ENCODE data around the gene CYP3A7. TPM values are rescaled to one million over a fixed set of nuclear protein-coding genes. Genes with fewer than 3 reads are reported as not detected.
"Not testable (repeated sequence)": the region's sequence is repeated elsewhere in the genome, so short reads cannot be mapped to it uniquely, and the experiment has no call there.

CYP3A7 gene
- total RNA-seq, 1 donor from 2014 or later, result 0.18 TPM

DNA sequence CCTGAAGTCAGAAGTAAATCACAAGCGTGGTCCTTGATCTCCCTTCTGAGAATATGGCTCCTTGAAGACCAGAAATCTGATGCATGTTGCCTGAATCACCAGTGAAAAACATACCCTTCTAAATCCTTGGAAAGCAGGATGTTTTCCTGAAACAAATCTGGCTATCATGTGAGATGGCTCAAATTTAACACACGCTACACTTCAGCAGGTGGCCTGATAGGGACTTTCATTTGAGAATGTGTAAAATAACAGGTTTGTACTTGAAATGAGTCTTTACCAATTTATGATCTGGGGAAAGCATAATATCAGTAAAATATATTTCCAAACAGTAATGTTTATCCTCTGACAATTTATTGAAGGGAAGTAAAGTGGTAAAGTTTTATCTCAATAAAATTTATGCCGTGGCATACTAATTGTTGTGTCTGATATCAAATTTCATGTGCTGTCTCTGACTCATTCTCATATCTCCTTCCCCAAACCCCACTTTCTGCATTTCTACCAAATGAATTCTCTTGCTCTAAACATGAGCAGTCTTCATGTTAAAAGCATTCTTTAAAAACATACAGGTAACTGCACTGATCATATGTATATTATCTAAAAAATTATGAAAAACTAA, 31.6 kb upstream of the CYP3A7 start:
- Mint-ChIP-seq H3K4me3 (ENCODE audit: unreplicated experiment) (no peak overlapping the region), H3K36me3 (ENCODE audit: low read depth, unreplicated experiment) (no peaks in the 10 kb centered on the region), H3K27me3 (ENCODE audit: unreplicated experiment) (no peaks in the 10 kb centered on the region), H3K9me3 (ENCODE audit: unreplicated experiment) (no peaks in the 10 kb centered on the region), H3K4me1 (ENCODE audit: unreplicated experiment) (peaks cover 4% of the 10 kb centered on the region), H3K27ac (ENCODE audit: unreplicated experiment) (no peak overlapping the region)
- TF ChIP-seq, protein P1, sequence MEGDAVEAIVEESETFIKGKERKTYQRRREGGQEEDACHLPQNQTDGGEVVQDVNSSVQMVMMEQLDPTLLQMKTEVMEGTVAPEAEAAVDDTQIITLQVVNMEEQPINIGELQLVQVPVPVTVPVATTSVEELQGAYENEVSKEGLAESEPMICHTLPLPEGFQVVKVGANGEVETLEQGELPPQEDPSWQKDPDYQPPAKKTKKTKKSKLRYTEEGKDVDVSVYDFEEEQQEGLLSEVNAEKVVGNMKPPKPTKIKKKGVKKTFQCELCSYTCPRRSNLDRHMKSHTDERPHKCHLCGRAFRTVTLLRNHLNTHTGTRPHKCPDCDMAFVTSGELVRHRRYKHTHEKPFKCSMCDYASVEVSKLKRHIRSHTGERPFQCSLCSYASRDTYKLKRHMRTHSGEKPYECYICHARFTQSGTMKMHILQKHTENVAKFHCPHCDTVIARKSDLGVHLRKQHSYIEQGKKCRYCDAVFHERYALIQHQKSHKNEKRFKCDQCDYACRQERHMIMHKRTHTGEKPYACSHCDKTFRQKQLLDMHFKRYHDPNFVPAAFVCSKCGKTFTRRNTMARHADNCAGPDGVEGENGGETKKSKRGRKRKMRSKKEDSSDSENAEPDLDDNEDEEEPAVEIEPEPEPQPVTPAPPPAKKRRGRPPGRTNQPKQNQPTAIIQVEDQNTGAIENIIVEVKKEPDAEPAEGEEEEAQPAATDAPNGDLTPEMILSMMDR (IDR thresholded peaks at IDR 0.05; ENCODE audit: unreplicated experiment), result no peak
- DNase-seq (ENCODE audit: low spot score), result no peak

DNA sequence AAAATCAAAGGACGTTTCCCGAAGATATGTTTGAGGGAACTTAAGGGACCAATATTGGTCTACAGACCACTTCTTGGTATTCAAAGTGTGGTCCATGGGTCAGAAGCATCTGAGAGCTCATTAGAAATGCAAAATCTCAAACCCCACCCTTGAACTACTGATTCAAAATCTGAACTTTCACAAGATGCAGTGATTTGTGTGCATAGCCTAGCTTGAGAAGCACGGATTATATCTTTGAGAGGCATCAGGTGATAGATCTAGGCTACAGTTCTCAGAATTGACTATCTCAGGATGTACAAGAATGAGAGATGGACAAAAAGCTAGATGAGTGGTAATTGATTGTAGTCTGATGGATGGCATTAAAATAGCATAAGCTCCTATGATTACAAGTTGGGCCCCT, 29.5 kb upstream of the CYP3A7 start:
- H3K27me3 Mint-ChIP-seq (ENCODE audit: unreplicated experiment), result no peaks in the 10 kb centered on the region
- peaks cover 4% of the 10 kb centered on the region for H3K4me1 Mint-ChIP-seq (ENCODE audit: unreplicated experiment)
- H3K9me3 Mint-ChIP-seq (ENCODE audit: unreplicated experiment), result no peaks in the 10 kb centered on the region
- H3K27ac Mint-ChIP-seq (ENCODE audit: unreplicated experiment), result no peak overlapping the region
- no peaks in the 10 kb centered on the region for H3K36me3 Mint-ChIP-seq (ENCODE audit: low read depth, unreplicated experiment)
- no peak for DNase-seq (ENCODE audit: low spot score)
- TF ChIP-seq, protein P1 (IDR thresholded peaks at IDR 0.05; ENCODE audit: unreplicated experiment), result no peak
- no peak overlapping the region for H3K4me3 Mint-ChIP-seq (ENCODE audit: unreplicated experiment)

DNA sequence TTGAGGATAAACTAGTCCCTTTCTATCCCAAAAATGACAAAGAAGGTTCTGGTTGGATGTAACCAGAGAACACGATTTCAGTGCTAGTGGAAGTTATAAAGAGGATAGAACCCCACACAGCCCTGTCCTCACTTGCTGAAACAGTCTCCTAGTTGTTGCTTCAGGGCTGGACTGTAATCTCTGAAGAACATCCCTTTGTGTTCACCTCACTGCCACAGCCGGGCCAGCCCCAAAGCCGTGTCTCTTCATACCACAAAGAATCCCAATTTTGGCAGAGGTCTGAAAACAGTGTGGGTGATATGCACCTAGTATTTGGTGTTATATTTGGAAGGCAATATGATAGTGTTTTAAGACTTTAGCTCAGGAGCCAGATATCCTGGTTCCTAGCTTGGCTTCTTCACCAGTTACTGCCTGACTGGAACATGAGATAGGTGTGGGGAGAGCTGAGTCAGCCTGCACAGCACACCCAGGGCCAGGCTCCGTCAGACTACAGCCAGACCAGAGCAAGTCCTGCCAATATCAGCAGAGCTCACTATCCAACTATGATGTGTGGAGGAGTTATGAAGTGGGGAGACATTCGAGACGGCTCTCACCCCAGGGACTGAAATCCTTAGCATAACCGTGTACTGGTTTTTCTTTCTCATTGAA, 27.8 kb upstream of the CYP3A7 start:
- Mint-ChIP-seq H3K27me3 (ENCODE audit: unreplicated experiment) (no peaks in the 10 kb centered on the region), H3K36me3 (ENCODE audit: low read depth, unreplicated experiment) (no peaks in the 10 kb centered on the region), H3K4me1 (ENCODE audit: unreplicated experiment) (no peaks in the 10 kb centered on the region), H3K27ac (ENCODE audit: unreplicated experiment) (no peak overlapping the region), H3K4me3 (ENCODE audit: unreplicated experiment) (no peak overlapping the region), H3K9me3 (ENCODE audit: unreplicated experiment) (no peaks in the 10 kb centered on the region)
- no peak for DNase-seq (ENCODE audit: low spot score)
- TF ChIP-seq, protein P1 (IDR thresholded peaks at IDR 0.05; ENCODE audit: unreplicated experiment), result no peak

GRCh38 chr7:99755085-99755484, 20.1 kb upstream of the CYP3A7 start:
- H3K27ac Mint-ChIP-seq (ENCODE audit: unreplicated experiment), result no peak overlapping the region
- H3K27me3 Mint-ChIP-seq (ENCODE audit: unreplicated experiment), result no peaks in the 10 kb centered on the region

GRCh38 chr7:99752356-99752755, 17.4 kb upstream of the CYP3A7 start:
- H3K27me3 Mint-ChIP-seq (ENCODE audit: unreplicated experiment), result no peaks in the 10 kb centered on the region

More at GRCh38 chr7:99755085-99755484, 20.1 kb upstream of the CYP3A7 start:
- no peak for DNase-seq (ENCODE audit: low spot score)
- H3K36me3 Mint-ChIP-seq (ENCODE audit: low read depth, unreplicated experiment), result no peaks in the 10 kb centered on the region
- no peak overlapping the region for H3K4me3 Mint-ChIP-seq (ENCODE audit: unreplicated experiment)
- peaks cover 18% of the 10 kb centered on the region for H3K4me1 Mint-ChIP-seq (ENCODE audit: unreplicated experiment)
- H3K9me3 Mint-ChIP-seq (ENCODE audit: unreplicated experiment), result no peaks in the 10 kb centered on the region
- TF ChIP-seq, protein P1 (IDR thresholded peaks at IDR 0.05; ENCODE audit: unreplicated experiment), result no peak

DNA sequence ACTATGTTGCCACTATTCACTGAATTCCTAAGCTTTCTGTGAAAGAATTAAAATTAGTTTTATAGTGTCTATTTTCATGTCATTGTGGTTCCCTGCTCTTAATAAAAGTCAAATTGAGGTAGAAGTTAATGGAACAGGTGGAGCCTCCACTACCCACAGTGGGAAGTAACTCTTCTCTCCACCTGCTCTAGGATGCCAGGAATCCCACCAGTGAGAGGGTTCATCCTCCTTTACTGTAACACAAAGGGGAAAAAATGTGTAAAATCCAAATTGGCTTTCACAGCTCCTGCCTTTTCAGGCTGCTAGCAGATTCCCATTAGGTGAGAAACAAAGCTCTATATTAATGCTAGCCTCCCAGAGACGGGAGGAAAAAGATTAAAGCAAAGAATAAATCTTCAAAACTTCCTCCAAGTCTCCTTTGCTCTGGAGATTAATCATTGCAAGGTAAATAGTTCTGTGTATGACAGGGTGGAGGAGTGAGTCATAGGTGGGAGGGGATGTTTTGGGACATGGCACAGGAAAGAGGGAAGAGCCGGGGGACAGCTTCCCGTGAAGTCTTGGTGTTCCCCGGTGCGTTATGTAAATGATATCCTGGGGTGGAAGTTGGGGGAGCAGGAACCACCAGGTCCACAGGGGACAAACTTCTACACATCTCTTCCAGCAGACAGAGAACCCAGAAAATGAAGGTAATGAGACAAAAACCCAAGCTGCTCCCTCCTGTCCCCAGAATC, 16.5 kb upstream of the CYP3A7 start:
- DNase-seq (ENCODE audit: low spot score); H3K27me3 Mint-ChIP-seq (ENCODE audit: unreplicated experiment); H3K9me3 Mint-ChIP-seq (ENCODE audit: unreplicated experiment); H3K4me3 Mint-ChIP-seq (ENCODE audit: unreplicated experiment); H3K36me3 Mint-ChIP-seq (ENCODE audit: low read depth, unreplicated experiment): not testable (repeated sequence)
- peak overlapping the region; percentile 70 for H3K27ac Mint-ChIP-seq (ENCODE audit: unreplicated experiment)
- peaks cover 18% of the 10 kb centered on the region for H3K4me1 Mint-ChIP-seq (ENCODE audit: unreplicated experiment)

More at GRCh38 chr7:99752356-99752755, 17.4 kb upstream of the CYP3A7 start:
- no peak for DNase-seq (ENCODE audit: low spot score)
- H3K27ac Mint-ChIP-seq (ENCODE audit: unreplicated experiment), result peak overlapping the region; percentile 42
- H3K36me3 Mint-ChIP-seq (ENCODE audit: low read depth, unreplicated experiment), result no peaks in the 10 kb centered on the region
- peaks cover 18% of the 10 kb centered on the region for H3K4me1 Mint-ChIP-seq (ENCODE audit: unreplicated experiment)
- no peaks in the 10 kb centered on the region for H3K9me3 Mint-ChIP-seq (ENCODE audit: unreplicated experiment)
- no peak overlapping the region for H3K4me3 Mint-ChIP-seq (ENCODE audit: unreplicated experiment)
- TF ChIP-seq, protein P1 (IDR thresholded peaks at IDR 0.05; ENCODE audit: unreplicated experiment), result no peak

Data from endothelial cell (in vitro differentiated cells).